22Rv1 (cell line): ENCODE data around the gene PFN3.

Source experiments
- ZFX ChIP-seq: fragments of 450-650 bp; IDR thresholded peaks from 2 replicates; pipeline ENCODE4 v1.6.1; 2017; ENCODE audit warnings: antibody characterized with exemption, borderline replicate concordance
- TF ChIP-seq, protein P1 (sequence below): fragments of 450-650 bp; IDR thresholded peaks from 2 replicates; pipeline ENCODE4 v1.5.1; 2017; ENCODE audit warnings: mild to moderate bottlenecking

GRCh38 chr5:177403792-177404640, 3.6 kb upstream of the PFN3 start:
- TF ChIP-seq, protein P1, sequence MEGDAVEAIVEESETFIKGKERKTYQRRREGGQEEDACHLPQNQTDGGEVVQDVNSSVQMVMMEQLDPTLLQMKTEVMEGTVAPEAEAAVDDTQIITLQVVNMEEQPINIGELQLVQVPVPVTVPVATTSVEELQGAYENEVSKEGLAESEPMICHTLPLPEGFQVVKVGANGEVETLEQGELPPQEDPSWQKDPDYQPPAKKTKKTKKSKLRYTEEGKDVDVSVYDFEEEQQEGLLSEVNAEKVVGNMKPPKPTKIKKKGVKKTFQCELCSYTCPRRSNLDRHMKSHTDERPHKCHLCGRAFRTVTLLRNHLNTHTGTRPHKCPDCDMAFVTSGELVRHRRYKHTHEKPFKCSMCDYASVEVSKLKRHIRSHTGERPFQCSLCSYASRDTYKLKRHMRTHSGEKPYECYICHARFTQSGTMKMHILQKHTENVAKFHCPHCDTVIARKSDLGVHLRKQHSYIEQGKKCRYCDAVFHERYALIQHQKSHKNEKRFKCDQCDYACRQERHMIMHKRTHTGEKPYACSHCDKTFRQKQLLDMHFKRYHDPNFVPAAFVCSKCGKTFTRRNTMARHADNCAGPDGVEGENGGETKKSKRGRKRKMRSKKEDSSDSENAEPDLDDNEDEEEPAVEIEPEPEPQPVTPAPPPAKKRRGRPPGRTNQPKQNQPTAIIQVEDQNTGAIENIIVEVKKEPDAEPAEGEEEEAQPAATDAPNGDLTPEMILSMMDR = peak; percentile 65
- no peak for TF ChIP-seq ZFX
